Lung (tissue), 12 donors: ENCODE measurements around the gene MOK. TPM values are rescaled to one million over a fixed set of nuclear protein-coding genes. Genes with fewer than 3 reads are reported as not detected.
"Not testable (repeated sequence)": the region's sequence is repeated elsewhere in the genome, so short reads cannot be mapped to it uniquely, and the experiment has no call there.

Experiments used
- ATAC-seq: fragments of 200-7000 bp; cut with Tn5 transposase; one replicate; pipeline ENCODE4 v1.9.1; 2020; ENCODE audit warnings: moderate number of reproducible peaks; ENCODE audit not compliant: insufficient read depth, low FRiP score
- DNase-seq, 3 donors: peaks; one replicate each; pipeline ENCODE4 v3.0.0-alpha.2; 2013 to 2017
- H3K27ac ChIP-seq, 2 donors: one replicate each; pipeline ENCODE4 v1.5.1; 2013; ENCODE audit warnings: mild to moderate bottlenecking in 2 of 2, moderate library complexity in 2 of 2, control low read depth in 1 of 2, inconsistent platforms in 1 of 2, low read depth in 1 of 2, low read length in 1 of 2
- H3K27me3 ChIP-seq, 3 donors: one replicate each; pipeline ENCODE4 v1.5.1; 2013; ENCODE audit warnings: low read length in 2 of 3; ENCODE audit not compliant: control insufficient read depth in 3 of 3, insufficient read depth in 3 of 3
- H3K36me3 ChIP-seq, 4 donors: one replicate each; pipeline ENCODE4 v1.5.1; 2013; ENCODE audit warnings: low read length in 4 of 4, mild to moderate bottlenecking in 1 of 4, moderate library complexity in 1 of 4; ENCODE audit not compliant: control insufficient read depth in 4 of 4, insufficient read depth in 4 of 4
- H3K4me1 ChIP-seq, 5 donors: one replicate each; pipeline ENCODE4 v1.5.1; 2013; ENCODE audit warnings: low read length in 5 of 5, mild to moderate bottlenecking in 2 of 5, moderate library complexity in 1 of 5; ENCODE audit not compliant: control insufficient read depth in 5 of 5, insufficient read depth in 5 of 5
- H3K4me3 ChIP-seq: one replicate; pipeline ENCODE4 v1.5.1; 2013; ENCODE audit warnings: mild to moderate bottlenecking, control low read depth, moderate library complexity
- H3K9ac ChIP-seq, 2 donors: one replicate each; pipeline ENCODE4 v1.5.1; 2013; ENCODE audit warnings: low read length in 2 of 2, control low read depth in 1 of 2; ENCODE audit not compliant: insufficient read depth in 1 of 2
- H3K9me3 ChIP-seq, 4 donors: one replicate each; pipeline ENCODE4 v1.5.1; 2013; ENCODE audit warnings: low read length in 3 of 4, mild to moderate bottlenecking in 1 of 4, moderate library complexity in 1 of 4; ENCODE audit not compliant: control insufficient read depth in 4 of 4, insufficient read depth in 3 of 4
- WGBS, 2 donors: extraction: QIAGEN DNeasy Blood & Tissue Kit; methylation state at CpG; one replicate each; pipeline ENCODE4 v1.1.7; 2013; 5-methylcytosine and 5-hydroxymethylcytosine counted together
- polyA plus RNA-seq, 2 donors: library from polyadenylated mRNA; stranded (reverse); fragments of 200-250 nt; gene quantifications; one replicate each; pipeline ENCODE4 v1.2.1, GENCODE V29; 2013
- total RNA-seq, 2 donors: library from RNA; depleted of rRNA in 1 of 2; stranded (reverse); fragments of >200 nt in 1 of 2; gene quantifications; one replicate each; pipeline ENCODE4 v1.2.1, GENCODE V29; 2014 to 2021
- TF ChIP-seq, protein P1 (sequence below): IDR thresholded peaks from 2 replicates; pipeline ENCODE4 v1.5.1; 2012; ENCODE audit warnings: mild to moderate bottlenecking; ENCODE audit errors: control extremely low read depth, extremely low read depth
- donor health status: control.
- donor health status: control.
- donor health status: Bipolar disorder and iron deficiency.
- donor health status: healthy.
- donor health status: DM: yes; HTN: yes; CAD: no.

Gene MOK
- total and polyA plus RNA-seq, 4 donors: 11.1 to 35.4 (median 25.4) TPM

DNA sequence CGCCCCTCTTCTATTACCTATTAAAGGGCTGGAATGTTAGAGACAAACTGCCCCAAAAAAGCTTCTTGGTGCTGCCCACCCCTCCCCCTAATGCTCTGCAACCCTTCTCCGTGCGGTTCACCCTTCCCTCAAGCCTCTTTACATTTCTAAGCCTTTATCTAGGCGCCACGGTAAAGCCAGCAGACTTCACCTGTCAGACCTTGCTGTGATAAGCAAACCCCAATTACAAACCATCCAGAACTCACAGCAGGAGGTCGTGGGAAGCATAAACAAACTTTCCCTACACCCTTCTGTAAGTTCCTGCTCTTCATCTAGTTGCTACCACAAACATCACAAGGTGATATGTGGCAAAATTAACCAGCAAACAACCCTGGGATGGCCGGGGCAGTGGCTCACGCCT lies 56.8 kb downstream of the MOK start:
- TF ChIP-seq, protein P1, sequence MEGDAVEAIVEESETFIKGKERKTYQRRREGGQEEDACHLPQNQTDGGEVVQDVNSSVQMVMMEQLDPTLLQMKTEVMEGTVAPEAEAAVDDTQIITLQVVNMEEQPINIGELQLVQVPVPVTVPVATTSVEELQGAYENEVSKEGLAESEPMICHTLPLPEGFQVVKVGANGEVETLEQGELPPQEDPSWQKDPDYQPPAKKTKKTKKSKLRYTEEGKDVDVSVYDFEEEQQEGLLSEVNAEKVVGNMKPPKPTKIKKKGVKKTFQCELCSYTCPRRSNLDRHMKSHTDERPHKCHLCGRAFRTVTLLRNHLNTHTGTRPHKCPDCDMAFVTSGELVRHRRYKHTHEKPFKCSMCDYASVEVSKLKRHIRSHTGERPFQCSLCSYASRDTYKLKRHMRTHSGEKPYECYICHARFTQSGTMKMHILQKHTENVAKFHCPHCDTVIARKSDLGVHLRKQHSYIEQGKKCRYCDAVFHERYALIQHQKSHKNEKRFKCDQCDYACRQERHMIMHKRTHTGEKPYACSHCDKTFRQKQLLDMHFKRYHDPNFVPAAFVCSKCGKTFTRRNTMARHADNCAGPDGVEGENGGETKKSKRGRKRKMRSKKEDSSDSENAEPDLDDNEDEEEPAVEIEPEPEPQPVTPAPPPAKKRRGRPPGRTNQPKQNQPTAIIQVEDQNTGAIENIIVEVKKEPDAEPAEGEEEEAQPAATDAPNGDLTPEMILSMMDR: no peak
- H3K4me3 ChIP-seq: no peak overlapping the region

DNA sequence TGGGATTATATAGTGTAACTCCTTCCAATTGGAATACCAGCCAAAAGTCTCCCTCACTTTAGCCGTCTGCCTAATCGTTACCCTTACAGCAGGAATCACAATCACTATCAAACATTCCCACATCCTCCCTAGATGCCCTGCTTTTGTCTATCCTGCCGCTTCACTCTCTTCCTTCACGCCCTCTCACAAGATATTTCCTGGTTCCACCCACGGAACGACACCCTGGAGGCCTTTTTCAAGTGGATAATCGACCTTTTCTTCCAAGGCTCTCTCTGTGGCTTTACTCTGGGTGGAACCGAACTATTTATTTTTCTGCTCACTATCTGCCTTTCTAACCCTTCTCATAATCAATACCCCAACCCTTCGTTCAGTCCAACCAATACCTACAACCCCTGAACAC lies 58.9 kb downstream of the MOK start:
- peaks cover 0 to 6% (median 2%) of the 10 kb centered on the region in 4 donors for H3K36me3 ChIP-seq
- ATAC-seq: no peak
- no peak for DNase-seq
- no peak overlapping the region for H3K27ac ChIP-seq
- H3K9me3 ChIP-seq: no peaks in the 10 kb centered on the region
- H3K4me3 ChIP-seq: no peak overlapping the region
- no peaks in the 10 kb centered on the region for H3K4me1 ChIP-seq
- no peak overlapping the region for H3K9ac ChIP-seq
- no peaks in the 10 kb centered on the region for H3K27me3 ChIP-seq
- TF ChIP-seq, protein P1: no peak
- 72 to 86% methylated on average over 9 of the region's 9 CpGs for WGBS, 2 donors

More for the DNA sequence above, 56.8 kb downstream of the MOK start:
- Histone ChIP-seq H3K27ac (no peak overlapping the region), H3K27me3 (no peaks in the 10 kb centered on the region), H3K9ac (no peak overlapping the region), H3K36me3 (peaks cover 0 to 6% (median 3%) of the 10 kb centered on the region in 4 donors), H3K4me1 (no peaks in the 10 kb centered on the region), H3K9me3 (no peaks in the 10 kb centered on the region)
- ATAC-seq: no peak
- no peak for DNase-seq
- WGBS, 2 donors: 84 to 85% methylated on average over 8 of the region's 8 CpGs

DNA sequence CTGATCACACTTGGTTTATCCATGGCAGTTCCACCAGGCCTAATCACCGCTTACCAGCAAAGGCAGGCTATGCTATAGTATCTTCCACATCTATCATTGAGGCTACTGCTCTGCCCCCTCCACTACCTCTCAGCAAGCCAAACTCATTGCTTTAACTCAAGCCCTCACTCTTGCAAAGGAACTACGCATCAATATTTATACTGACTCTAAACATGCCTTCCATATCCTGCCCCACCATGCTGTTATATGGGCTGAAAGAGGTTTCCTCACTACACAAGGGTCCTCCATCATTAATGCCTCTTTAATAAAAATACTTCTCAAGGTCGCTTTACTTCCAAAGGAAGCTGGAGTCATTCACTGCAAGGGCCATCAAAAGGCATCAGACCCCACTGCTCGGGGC lies 61.2 kb downstream of the MOK start:
- H3K9me3 ChIP-seq, H3K9ac ChIP-seq, H3K36me3 ChIP-seq, DNase-seq, H3K4me1 ChIP-seq, H3K27me3 ChIP-seq, H3K27ac ChIP-seq, H3K4me3 ChIP-seq, ATAC-seq: not testable (repeated sequence)
- 95 to 96% methylated on average over 4 of the region's 4 CpGs for WGBS, 2 donors

DNA sequence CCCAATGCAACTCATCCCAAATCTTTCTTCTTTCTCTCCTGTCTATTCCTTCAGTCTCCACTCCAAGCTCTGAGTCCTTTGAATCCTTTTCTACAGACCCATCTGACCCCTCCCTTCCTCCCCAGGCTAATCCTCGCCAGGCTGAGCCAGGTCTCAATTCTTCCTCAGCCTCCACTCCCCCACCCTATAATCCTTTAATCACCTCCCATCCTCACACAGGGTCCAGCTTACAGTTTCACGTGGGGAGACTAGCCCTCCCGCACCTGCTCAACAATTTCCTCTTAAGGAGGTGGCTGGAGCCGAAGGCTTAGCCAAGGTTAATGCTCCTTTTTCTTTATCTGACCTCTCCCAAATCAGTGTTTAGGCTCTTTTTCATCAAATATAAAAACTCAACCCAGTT lies 63.8 kb downstream of the MOK start:
- WGBS, 2 donors: 91 to 95% methylated on average over 4 of the region's 4 CpGs
- Histone ChIP-seq H3K9me3 (no peaks in the 10 kb centered on the region), H3K4me1 (no peaks in the 10 kb centered on the region), H3K9ac (no peak overlapping the region), H3K4me3 (no peak overlapping the region), H3K27ac (no peak overlapping the region), H3K27me3 (no peaks in the 10 kb centered on the region), H3K36me3 (no peaks in the 10 kb centered on the region)
- no peak for ATAC-seq
- no peak for DNase-seq
- TF ChIP-seq, protein P1: no peak

DNA sequence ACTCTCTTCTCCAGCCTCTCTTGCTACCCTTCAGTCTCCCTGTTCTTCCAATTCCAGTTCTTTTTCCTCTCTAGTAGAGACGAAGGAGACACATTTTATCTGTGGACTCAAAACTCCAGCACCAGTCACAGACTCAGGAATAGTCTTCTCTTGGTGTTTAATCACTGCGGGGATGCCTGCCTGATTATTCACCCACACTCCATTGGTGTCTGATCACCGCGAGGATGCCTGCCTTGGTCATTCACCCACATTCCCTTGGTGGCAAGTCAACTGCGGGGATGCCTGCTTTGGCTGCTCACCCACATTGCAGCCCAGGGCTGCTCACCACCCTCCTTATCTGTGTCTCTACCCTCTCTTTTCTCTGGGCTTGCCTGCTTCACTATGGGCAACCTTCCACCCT lies 64.5 kb downstream of the MOK start:
- H3K4me1 ChIP-seq, H3K9ac ChIP-seq, H3K9me3 ChIP-seq, H3K27ac ChIP-seq, H3K27me3 ChIP-seq, ATAC-seq, H3K36me3 ChIP-seq, DNase-seq, H3K4me3 ChIP-seq: not testable (repeated sequence)
- 97 to 98% methylated on average over 5 of the region's 5 CpGs for WGBS, 2 donors
